Stimulated activated CD8-positive, alpha-beta memory T cell treated with anti-CD3 and anti-CD28 coated beads, Interleukin-12 subunit alpha, Interleukin-12 subunit beta, amount 100 ng/mL, for 24 hours (primary cell): Measurements from ENCODE around the gene ACSBG1.

ENCODE experiments used
- DNase-seq: peaks from one replicate; pipeline ENCODE4 v3.0.0-alpha.2; 2020; ENCODE audit errors: extremely low read depth

The ACSBG1 gene

DNA sequence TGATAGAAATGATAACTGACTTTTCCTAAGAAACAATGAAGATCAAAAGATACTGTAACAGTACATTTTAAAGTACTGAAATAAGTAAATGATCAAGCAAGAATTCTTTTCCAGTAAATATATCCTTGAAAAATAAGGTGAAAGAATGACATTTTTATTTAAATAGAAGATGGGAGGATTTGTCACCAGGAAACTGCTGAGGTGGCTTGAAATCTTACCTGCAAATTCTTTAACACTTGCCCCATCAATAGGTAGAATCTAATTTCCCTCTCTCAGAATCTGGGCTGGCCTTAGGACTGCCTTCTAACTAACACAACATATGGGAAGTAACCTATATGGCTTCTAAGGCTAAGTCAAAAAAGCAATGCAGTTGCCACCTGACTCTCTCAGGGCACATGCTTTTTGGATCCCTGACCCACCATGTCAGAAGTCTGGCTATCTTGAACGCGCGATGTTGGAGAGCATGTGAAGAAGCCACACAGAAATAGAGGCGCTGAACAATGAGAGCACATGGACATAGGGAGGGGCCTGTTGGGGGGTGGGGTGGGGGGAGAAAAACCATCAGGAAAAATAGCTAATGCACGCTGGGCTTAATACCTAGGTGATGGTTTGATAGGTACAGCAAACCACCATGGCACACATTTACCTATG lies 11.5 kb downstream of the ACSBG1 start:
- DNase-seq, result no peak

- no peak for DNase-seq
Measured at GRCh38 chr15:78220713-78221112, 13.7 kb downstream of the ACSBG1 start.

- DNase-seq, result no peak
Measured at GRCh38 chr15:78216276-78217104, 17.9 kb downstream of the ACSBG1 start.

GRCh38 chr15:78213956-78214355 lies 20.4 kb downstream of the ACSBG1 start:
- no peak for DNase-seq

DNA sequence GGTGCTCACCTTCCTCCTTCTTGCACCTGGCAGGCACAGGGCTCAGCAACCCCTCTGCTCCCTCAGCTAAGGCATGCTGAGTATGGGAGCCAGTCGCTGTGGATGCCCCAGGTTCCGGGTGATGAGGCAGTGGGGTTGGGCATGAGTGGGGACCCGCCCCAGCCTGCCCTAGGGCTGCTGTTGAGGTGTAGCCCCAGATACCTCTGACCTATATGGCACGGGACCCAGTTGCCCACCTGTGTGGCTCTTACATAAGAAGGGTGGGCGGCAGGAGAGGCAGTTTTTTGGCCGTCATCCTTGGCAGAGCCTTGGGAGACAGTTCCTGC lies 21.0 kb downstream of the ACSBG1 start:
- DNase-seq, result no peak

DNA sequence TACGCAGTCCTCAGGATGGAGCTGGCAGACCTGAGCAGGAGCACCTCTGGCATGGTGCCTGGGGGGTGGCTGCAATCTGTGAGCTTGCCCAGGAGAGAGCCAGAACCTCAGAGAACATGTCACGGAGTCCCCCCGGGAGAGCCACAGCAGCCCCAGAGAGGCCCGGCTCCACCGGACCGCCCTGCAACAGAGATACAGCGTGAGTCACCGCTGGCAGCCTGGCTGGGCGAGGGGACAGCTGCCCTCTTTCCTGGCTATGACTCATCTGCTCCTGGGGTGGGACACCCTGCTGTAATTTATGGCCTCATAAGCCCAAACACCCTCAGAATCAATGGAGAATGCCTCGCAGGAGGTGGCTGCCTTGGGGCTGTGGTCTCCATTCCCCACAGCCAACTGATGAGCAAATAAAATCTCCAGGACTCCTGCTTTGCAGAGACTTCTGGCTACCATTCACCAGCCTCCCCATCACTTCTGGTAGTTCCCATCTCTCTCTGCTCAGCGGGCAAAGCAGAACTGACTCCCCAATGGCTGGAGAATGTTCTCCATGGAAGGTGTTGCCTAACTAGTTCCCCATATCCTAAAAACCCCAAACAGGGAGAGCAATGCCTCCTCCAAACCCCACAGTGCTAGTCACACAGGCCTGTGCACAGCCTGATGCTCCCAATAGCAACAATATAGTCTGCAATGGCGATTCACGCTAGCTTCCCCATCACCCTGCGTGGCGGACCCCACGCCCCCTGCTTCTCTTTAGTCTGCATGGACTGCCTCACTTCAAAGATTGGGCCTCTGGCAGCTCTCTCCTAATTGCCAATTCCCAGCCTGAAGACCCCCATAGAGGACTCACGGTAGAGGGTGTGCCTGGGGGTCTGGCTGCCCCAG lies 21.6 kb downstream of the ACSBG1 start:
- DNase-seq, result no peak

GRCh38 chr15:78212008-78212407 lies 22.4 kb downstream of the ACSBG1 start:
- DNase-seq, result no peak

DNA sequence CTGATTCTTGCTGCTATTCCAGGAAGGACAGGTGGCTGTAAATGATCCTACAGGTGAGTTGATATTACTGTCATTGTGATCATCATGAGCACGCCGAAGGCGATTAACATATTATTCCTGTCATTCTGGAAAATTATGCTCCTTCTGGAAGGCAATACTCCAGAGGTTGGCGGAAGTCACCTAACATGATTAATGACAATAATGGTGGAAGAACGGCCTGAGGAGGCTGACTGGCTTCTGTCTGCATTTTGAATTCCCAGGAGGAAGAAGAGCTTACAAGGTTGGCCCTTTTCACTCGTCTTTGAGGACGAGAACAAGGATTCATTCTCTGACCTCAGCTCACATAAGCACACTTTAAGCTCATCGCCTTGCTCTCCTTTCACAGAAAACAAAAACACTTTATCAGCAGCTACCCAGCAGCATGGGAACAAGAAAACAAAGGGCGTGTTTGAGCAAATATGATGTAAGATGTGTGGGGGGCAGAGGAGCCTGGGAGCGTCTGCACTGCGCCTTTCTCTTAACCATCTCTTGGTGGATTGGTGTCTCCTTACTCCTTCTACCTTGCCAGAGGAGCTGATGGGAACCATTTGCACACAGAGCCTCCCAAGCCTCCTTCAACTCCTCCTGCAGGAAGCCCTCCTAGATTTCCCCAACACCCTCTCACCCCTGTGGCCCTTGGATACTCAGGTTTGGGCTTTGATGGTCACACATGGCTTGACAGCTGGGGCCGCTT lies 23.0 kb downstream of the ACSBG1 start:
- DNase-seq, result no peak

- DNase-seq, result no peak
Measured at GRCh38 chr15:78210349-78210717, 24.0 kb downstream of the ACSBG1 start.

GRCh38 chr15:78209646-78210348 lies 24.6 kb downstream of the ACSBG1 start:
- DNase-seq, result no peak

- no peak for DNase-seq
Measured at GRCh38 chr15:78208887-78209645, 25.3 kb downstream of the ACSBG1 start.

- DNase-seq, result no peak
Measured at GRCh38 chr15:78208341-78208844, 26.0 kb downstream of the ACSBG1 start.

DNA sequence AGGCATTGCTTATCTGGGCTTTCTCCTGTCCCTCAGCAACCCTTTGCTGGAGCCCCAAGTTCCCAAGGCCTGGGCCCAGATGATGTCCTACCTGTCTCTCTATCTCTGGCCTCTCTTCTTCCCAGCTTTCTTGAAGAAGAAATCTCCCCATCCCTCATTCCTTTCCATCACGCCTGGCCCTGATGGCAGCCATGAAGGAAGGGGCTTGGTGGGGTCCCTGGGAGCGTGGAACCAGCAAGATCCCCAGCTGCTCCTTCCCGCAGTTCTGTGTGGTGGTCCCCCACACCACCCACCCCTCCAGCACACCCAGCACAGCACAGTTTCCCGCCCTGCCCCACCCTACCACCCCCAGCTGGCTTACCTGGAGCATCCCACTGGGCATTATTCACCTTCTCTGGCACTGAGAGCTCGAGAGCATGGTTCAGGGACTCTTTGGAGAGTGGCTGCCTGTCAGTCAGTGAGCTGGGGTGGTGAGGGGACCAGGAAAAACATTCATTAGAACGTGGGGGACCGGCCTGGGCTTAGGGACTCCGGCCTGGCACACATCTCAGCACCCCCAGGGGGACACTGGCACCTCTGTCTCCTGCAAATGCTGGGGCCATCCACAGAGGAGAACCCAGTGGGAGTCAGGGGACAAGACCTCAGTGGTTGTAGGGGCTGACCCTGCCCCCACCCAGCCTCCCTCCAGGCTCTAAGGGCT lies 26.6 kb downstream of the ACSBG1 start:
- no peak for DNase-seq

GRCh38 chr15:78207110-78207458 lies 27.3 kb downstream of the ACSBG1 start:
- DNase-seq, result no peak

DNA sequence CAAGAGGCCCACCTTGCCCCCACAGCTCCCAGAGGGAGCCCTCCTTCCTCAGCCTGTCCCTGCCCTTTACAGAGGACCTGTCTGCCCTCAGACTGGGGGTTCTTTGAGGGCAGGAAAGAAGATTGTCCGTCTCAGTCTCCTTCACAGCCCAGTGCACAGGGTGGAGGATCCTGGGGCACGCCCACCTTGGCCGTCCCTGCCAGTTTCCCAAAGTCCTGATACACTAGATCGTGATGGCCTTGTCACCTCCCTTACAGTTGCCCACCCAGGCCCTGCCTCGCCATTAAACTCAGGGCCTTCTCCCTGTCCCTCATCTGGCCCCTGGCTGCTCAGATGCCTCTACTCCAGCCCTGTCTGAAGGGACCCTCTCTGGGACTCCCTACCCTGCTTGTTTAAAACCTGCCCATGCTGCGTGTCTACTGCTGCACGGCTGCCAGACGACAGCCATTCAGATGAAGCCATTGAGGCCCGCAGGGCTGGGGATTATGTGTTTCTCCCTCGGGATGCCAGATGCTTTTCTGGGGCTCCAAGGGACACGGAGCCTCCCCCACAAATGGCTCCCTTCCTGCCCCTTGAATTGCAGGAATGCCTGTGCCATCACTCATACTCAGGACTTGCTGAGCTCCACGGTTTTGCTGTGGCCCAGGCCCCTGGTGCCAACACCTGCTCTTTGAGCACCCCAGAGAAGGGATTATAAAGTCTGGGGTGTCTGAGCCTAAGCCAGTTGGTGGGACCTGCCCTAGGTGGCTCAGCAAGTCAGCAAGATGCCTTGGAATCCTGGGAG lies 27.8 kb downstream of the ACSBG1 start:
- no peak for DNase-seq

DNA sequence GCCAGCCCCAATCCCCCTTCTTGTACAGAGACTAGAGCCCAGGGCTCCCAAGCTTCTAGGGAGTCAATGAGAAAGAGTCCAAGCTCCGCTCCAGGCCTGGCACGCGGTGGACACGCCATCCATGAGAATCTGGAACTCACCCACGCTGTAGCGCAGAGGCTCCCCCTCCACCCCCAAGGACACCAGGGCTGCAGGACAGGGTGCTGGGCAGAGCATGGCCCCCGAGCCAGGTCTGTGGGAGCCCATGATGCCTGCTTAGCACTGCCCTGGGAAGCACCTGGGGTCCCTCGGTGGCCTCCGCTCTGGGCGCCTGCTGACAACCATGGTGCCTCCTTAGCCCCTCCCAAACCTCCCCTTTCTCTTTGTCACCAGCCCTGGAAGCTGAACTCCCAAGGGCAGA lies 28.5 kb downstream of the ACSBG1 start:
- no peak for DNase-seq

GRCh38 chr15:78205337-78205736 lies 29.0 kb downstream of the ACSBG1 start:
- DNase-seq, result no peak

DNA sequence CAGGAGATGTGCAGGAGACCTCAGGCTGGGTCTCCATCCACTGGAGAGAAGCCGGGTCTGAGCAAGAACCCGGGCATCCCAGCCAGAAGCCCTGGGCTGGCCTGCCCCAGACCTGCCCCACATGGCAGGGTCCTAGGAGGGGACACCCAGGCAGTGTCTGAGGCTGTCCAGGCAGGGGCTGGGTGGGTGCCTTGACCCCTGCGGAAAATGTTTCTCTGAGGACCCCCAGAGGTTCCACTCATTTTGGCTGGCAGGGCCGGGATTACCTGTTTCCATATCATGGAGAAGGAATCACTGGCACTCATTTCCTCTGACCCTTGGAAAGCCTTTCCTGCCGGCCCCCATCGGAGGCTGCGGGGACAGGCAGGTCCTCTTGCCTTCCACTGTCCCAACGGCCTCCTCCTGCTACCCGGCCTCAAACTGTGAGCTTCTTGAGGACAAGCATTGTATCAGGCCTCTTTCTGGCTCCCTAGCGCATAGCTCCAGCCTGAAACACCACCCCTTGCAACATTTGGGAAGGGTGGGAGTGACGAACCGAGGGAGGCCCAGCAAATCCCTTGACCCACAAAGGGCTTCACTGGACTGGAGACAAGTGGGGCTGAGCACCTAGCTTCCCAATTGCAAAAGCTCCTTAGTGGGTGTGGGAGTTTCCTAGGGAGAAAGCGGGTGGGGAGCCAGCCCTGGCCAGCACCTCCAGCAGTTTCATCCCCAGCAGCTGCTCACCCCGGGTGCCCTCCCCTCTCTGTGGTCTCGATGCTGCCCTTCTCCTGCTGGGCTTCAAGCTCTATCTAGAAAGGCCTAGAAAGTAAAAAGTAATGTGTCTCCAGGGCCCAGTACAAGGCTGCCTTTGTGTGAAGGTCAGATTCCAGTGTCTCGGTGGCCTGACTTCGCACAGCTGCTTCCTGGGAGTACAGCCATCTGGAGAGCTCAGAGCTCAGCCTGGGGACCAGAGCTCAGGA lies 29.7 kb downstream of the ACSBG1 start:
- no peak for DNase-seq
